Measurements from ENCODE around the gene TTL.

GRCh38 chr2:112572005-112572404 is 90.0 kb downstream of the TTL start:
- TF ChIP-seq RAD21 (IDR thresholded peaks at IDR 0.05) = no peak
- TF ChIP-seq CTCF (IDR thresholded peaks at IDR 0.05; ENCODE audit: low read depth, low read length, missing input control) = no peak
- no peak for TF ChIP-seq ATF3 (IDR thresholded peaks at IDR 0.05)
- TF ChIP-seq MAX (IDR thresholded peaks at IDR 0.05) = no peak
- no peak for TF ChIP-seq EGR1 (IDR thresholded peaks at IDR 0.05; ENCODE audit: low read depth in 2 of 2)
- no peak for TF ChIP-seq ZBTB33 (IDR thresholded peaks at IDR 0.05)
